ENCODE data around the gene CDK5R2. TPM values are rescaled to one million over a fixed set of nuclear protein-coding genes. Genes with fewer than 3 reads are reported as not detected.
A peak's percentile ranks its signal among the peaks of the same experiment; 100 is the strongest.

The CDK5R2 gene
- polyA plus RNA-seq, 3 donors from 2014 or later = not detected

DNA sequence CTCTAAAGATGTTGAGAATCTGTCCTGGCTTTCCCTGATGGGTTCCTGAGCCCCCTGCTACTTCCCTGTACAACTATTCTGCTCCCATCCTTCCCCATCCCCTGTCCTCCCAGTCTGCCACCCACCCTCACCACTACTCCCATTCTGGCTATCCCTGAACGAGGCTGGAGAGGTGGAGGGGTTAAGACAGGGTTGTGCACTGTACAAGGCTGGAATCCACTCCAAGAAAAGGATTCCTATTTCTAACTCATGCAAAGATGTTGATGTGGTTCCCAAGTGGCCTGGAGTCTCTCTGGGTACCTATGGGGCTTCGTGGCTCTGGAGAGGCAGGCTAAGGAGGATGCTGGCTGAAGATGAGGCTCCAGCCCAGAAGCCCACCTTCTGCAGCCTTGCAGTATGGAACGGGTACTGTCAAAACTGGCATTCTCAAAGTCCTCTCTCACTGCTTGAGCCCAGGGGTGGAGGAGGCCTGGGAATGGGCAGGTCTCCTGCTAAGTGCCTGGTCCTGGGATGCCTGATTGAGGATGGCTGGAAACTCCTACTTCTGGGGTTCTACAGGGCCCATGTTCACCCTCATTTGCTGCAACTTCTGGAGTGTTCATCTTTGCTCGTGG is 26.8 kb downstream of the CDK5R2 start:
- Mint-ChIP-seq H3K4me1 (peaks cover 2 to 6% of the 10 kb centered on the region in 2 donors), H3K4me3 (no peak overlapping the region), H3K36me3 (no peaks in the 10 kb centered on the region), H3K9me3 (no peaks in the 10 kb centered on the region), H3K27ac (no peak overlapping the region), H3K27me3 (ENCODE audit: low read depth in 3 of 3) (peaks cover 21 to 38% (median 33%) of the 10 kb centered on the region in 3 donors)
- no peak for DNase-seq

DNA sequence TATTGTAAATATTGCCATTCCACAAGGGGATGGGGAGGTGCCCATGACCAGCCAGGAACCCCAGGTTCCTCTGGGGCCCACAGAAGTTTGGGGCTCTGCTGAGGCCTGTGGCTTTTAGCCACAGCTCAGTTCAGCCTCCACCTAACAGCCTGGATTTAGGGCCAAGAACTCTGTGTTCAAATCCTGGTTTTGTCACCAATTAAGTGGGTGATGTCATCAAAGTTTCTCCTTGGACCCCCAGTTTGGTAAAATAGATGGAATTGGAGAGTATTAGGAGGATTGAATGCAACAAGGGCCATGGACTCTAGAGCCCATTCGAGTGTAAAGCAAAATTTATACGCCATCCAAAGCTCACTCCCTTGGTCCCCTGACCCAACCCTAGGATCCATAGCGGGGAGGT is 28.7 kb downstream of the CDK5R2 start:
- H3K27me3 Mint-ChIP-seq (ENCODE audit: low read depth in 3 of 3) = peaks cover 24 to 35% (median 26%) of the 10 kb centered on the region in 3 donors
- no peak for DNase-seq
- no peaks in the 10 kb centered on the region for H3K36me3 Mint-ChIP-seq
- peaks cover 0 to 2% of the 10 kb centered on the region in 2 donors for H3K4me1 Mint-ChIP-seq
- no peak overlapping the region for H3K27ac Mint-ChIP-seq
- H3K4me3 Mint-ChIP-seq = no peak overlapping the region
- H3K9me3 Mint-ChIP-seq = no peaks in the 10 kb centered on the region

DNA sequence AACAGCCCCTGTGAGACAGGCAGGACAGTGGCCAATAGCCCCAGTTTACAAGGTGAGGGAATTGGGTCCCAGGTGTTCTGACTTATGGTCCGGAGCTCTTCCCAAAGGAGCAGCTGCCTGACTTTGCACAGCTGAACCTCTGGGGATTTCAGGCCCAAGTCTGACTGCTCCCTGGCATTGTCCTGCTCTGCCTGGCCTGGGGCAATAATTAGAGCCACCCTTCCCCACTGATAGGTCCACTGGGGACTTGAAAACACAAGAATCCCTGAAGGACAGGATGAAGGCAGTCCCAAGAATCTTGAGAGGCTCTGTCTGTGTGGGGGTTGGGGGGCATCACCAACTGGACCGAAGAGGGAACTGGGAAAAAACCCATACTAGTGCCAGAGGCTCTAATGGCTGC is 29.2 kb downstream of the CDK5R2 start:
- Mint-ChIP-seq H3K36me3 (no peaks in the 10 kb centered on the region), H3K9me3 (no peaks in the 10 kb centered on the region), H3K4me3 (no peak overlapping the region), H3K27me3 (ENCODE audit: low read depth in 3 of 3) (peaks cover 23 to 32% (median 26%) of the 10 kb centered on the region in 3 donors), H3K27ac (no peak overlapping the region), H3K4me1 (no peaks in the 10 kb centered on the region)
- DNase-seq = no peak

DNA sequence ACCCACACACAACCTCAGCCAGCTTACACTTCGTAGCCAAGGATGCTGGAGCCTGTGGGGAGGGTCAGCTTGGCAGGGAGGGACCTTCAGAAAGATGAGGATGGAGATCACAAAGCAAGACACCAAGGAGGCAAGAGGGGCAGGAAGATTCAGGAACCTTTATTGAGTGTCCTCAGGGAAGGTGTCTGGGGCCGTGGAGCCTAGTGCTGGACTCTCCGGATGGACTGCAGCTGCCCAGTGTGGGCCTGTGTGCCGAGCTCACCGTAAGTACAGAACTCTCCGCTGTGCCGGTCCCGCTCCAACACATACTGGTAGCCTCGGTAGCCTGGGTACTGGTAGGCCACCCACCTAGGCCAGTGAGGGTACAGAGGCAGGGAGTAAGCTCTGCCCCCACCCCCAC is 30.6 kb downstream of the CDK5R2 start:
- DNase-seq = no peak
- H3K27ac Mint-ChIP-seq = no peak overlapping the region
- H3K27me3 Mint-ChIP-seq (ENCODE audit: low read depth in 3 of 3) = peaks cover 23 to 26% (median 24%) of the 10 kb centered on the region in 3 donors
- H3K4me3 Mint-ChIP-seq = no peak overlapping the region
- no peaks in the 10 kb centered on the region for H3K36me3 Mint-ChIP-seq
- peaks cover 0 to 3% (median 0%) of the 10 kb centered on the region in 6 donors for H3K9me3 Mint-ChIP-seq
- H3K4me1 Mint-ChIP-seq = no peaks in the 10 kb centered on the region

DNA sequence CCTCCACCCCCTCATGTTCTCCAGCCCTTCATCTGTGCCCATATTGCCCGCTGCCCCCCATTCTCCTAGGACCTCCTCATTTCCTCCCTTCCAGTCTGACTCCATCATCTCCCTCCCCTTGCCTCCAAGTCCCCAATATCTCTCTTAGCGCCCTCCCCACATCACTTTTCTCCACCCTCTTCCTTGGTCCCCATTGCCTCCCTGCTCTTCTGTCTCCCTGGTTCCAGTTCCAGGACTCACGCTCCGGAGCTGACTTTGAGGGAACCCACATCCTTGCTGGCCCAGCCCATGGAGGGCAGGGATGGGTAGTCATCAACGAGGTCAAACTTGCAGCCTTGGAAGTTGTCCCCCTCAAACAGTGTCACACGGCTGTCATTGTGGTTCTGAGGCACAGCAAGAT is 31.1 kb downstream of the CDK5R2 start:
- Mint-ChIP-seq H3K4me1 (peaks cover 3 to 4% of the 10 kb centered on the region in 2 donors), H3K27me3 (ENCODE audit: low read depth in 3 of 3) (peaks cover 24 to 26% (median 25%) of the 10 kb centered on the region in 3 donors), H3K9me3 (peaks cover 0 to 3% (median 0%) of the 10 kb centered on the region in 6 donors), H3K36me3 (no peaks in the 10 kb centered on the region), H3K27ac (no peak overlapping the region), H3K4me3 (no peak overlapping the region)
- no peak for DNase-seq

DNA sequence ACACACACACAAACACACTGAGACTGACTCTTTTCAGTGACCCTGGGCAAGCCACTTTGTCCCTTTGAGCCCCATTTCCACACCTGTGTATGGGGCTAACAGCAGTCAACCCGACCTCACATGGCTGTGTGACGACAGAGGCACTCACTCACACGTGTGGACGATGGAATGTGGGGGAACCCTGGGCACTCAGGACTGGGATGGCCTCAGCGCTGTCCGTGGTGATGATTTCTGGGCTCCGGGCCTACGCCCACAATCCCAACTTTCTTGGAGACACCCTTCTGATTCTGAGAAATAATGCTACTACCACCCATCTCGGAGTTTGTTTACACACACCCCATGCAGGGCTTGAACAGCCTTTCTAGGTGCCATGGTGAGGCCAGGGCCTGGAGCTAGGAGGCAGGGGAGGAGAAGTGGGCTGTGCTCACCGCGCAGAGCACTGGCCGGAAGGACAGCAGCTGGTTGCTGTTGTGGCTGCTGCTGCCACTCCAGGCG is 32.3 kb downstream of the CDK5R2 start:
- no peak for DNase-seq
- peak overlapping the region in 1 of 5 donors; percentile 9 for H3K4me3 Mint-ChIP-seq

DNA sequence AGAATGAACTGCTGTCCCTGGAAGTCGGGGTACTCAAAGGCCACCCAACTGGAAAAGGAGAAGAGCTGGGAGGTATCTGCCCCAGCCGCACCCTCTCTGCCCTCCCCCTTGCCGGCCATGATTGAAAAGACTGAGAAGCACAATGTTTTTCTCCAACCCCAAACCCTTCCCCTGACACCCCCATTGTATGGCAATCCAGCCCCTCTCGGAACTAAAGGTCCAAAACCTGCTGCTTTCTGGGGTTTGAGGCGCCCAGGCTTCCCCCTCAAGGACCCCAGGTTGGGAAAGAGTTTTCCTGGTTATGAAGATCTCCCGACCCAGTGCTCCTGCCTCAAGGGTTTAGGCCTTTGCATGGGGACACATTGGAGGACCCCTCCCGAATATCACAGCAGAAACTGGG is 32.7 kb downstream of the CDK5R2 start:
- peaks cover 17 to 28% (median 28%) of the 10 kb centered on the region in 3 donors for H3K27me3 Mint-ChIP-seq (ENCODE audit: low read depth in 3 of 3)
- peaks cover 0 to 3% (median 0%) of the 10 kb centered on the region in 6 donors for H3K9me3 Mint-ChIP-seq
- H3K4me3 Mint-ChIP-seq = no peak overlapping the region
- peaks cover 6 to 7% of the 10 kb centered on the region in 2 donors for H3K4me1 Mint-ChIP-seq
- H3K27ac Mint-ChIP-seq = no peak overlapping the region
- DNase-seq = no peak
- no peaks in the 10 kb centered on the region for H3K36me3 Mint-ChIP-seq

More for the DNA sequence above, 32.3 kb downstream of the CDK5R2 start:
- H3K4me1 Mint-ChIP-seq = peaks cover 6 to 7% of the 10 kb centered on the region in 2 donors
- peaks cover 0 to 3% (median 0%) of the 10 kb centered on the region in 6 donors for H3K9me3 Mint-ChIP-seq
- H3K27ac Mint-ChIP-seq = no peak overlapping the region
- H3K27me3 Mint-ChIP-seq (ENCODE audit: low read depth in 3 of 3) = peaks cover 18 to 27% (median 26%) of the 10 kb centered on the region in 3 donors
- H3K36me3 Mint-ChIP-seq = no peaks in the 10 kb centered on the region

DNA sequence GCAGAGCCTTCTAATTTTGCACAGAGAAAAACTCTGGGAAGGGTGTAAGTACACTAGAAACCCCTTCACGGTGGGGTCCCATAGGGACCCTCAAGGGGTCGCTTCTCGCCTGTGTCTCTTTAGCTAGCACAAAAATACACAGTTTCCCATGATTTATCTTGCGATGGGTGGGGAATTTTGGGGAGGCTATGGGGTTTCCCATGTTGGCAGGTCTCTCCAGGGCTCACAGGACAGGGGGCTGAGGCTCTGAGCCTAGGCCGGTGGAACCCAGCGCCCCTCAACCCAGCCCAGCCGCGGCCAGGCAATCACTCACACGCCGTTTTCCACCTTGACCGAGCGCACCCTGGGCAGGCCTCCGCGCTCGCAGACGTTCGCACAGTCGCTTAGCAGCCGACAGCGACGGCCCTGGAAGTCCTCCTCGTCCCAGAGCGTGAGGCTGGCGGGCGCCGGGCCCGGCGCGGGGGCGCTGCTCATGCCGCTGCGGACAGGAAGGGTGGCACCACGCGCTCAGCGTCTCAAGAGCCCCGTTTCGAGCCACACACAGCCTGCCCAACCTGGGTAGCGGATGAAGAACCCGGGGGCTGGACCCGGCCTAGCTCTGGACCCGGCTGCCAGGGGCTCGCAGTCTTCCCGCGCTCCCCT is 33.4 kb downstream of the CDK5R2 start:
- H3K9me3 Mint-ChIP-seq = peaks cover 0 to 3% (median 0%) of the 10 kb centered on the region in 6 donors
- peaks cover 6 to 7% of the 10 kb centered on the region in 2 donors for H3K4me1 Mint-ChIP-seq
- H3K4me3 Mint-ChIP-seq = peak overlapping the region in 1 of 5 donors; percentile 9
- DNase-seq = no peak
- H3K36me3 Mint-ChIP-seq = no peaks in the 10 kb centered on the region
- peaks cover 16 to 29% (median 26%) of the 10 kb centered on the region in 3 donors for H3K27me3 Mint-ChIP-seq (ENCODE audit: low read depth in 3 of 3)
- H3K27ac Mint-ChIP-seq = no peak overlapping the region

DNA sequence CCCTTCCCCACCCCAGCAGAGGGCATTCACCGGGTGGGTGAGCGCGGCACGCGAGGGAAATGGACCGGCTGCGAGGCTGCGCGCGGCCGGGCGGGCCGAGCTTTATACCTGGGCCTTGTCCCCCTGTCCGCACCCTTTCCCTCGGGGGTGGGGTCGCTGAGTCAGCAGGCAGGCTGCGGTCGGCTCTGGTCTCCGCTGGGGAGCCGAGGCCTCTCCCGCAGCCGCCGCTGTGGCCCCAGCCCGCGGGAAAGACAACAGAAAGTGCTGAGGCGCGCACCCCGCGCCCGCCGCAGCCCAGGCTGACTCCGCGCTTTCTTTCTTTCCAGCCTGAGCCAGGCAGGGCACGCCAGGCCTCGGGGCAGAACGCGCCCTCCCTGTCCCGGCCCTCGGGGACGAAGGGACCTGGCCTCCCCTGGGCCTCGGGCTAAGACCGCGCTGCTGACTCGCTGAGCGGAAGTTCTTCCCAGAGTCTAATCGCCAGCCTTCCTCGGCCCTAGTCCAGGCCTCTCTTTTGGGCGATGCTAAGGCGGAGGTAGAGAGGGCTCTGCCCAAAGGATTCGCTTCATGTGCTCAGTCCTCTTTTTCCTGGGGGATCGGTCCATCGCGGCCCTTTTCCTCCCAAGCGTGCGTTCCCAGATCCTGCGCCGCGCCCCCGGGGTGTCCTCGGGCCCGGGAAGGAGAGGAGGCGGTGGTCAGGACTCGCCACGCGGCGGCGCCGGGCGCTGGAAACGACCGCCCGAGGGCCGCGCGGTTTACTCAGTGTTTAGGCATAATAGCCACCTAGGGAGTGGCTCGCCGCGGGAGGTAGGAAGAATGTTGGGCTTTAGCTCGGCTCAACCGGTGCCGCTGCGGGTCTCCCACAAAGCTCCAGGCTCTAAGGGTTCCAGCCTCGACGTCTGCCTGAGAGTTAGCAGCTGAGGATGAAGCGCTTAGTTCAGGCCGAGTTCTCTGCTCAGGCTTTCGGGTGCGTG is 34.2 kb downstream of the CDK5R2 start, which contains the start of gene CRYBA2:
CRYBA2 (minus strand) TSS at position 78 of the 971 bp plus-strand sequence. CDS start 246 bp downstream, outside the sequence.
- no peak for DNase-seq
- Mint-ChIP-seq H3K27ac (no peak within 1 kb of the TSS), H3K27me3 (ENCODE audit: low read depth in 3 of 3) (peaks cover 19 to 31% (median 26%) of the 10 kb centered on the region in 3 donors), H3K9me3 (peaks cover 0 to 3% (median 0%) of the 10 kb centered on the region in 6 donors), H3K4me3 (peak within 1 kb of the TSS in 1 of 5 donors; percentile 9), H3K36me3 (no peaks in the 10 kb centered on the region), H3K4me1 (peaks cover 6 to 7% of the 10 kb centered on the region in 2 donors)

DNA sequence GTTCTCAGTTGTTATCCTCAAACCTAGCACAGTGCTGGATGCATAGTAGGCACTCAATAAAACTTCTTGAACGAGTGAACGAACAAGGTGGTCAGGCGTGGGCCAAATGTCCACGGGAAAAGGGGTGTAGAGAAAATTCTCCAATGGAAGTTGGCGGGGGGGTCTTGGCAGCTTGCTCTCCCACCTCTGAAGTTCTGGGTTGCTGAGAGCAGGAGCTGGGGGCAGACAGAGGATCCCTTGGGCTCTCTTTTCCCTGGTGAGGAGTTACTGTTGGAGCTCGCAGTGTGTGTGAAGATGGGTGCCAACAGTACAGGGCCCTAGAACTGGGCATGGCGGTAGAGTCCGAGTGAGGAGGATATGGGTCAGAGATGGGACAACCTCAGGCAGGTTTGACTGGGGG is 36.1 kb downstream of the CDK5R2 start:
- Mint-ChIP-seq H3K4me3 (peak overlapping the region in 2 of 5 donors; percentile 42 to 49), H3K36me3 (no peaks in the 10 kb centered on the region), H3K27ac (no peak overlapping the region), H3K4me1 (peaks cover 6 to 7% of the 10 kb centered on the region in 2 donors), H3K9me3 (peaks cover 0 to 3% (median 0%) of the 10 kb centered on the region in 6 donors), H3K27me3 (ENCODE audit: low read depth in 3 of 3) (peaks cover 15 to 26% (median 21%) of the 10 kb centered on the region in 3 donors)
- DNase-seq = no peak

DNA sequence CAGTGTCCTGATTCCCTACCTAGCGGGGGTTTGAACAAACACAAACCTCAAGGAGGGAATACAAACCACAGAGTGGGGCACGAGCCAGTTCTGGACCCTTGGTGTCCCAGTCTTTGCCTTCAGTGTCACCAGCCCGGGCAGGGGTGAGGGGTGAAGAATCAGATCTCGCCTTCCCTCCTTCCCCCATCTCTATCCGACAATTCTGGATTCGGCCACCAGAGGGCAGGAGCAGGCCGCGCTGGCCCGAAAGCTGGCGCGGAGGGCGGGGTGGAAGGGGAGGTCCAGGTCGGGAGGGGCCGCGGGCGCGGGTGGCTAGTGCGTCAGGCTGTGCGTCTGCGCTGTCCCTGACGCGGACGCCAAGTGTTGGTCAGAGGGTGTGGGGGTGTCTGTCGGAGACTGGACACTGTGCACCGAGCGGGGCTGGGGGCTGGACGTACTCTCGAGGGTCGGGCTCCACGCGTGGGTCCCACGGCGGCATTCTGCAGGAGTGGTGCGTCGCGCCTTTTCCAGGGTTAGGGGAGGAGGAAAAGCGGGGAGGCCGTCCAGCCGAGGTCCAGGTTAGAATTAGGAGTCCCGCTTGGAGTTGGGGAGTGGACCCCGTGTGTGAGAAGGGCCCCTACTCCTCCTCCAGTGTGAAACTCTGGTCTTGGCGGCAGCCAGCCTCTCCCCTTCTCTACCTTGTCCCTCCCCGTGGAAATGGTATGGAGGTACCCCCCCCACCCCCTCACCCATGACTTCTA is 36.7 kb downstream of the CDK5R2 start:
- H3K27me3 Mint-ChIP-seq (ENCODE audit: low read depth in 3 of 3) = peaks cover 15 to 26% (median 22%) of the 10 kb centered on the region in 3 donors
- peaks cover 6 to 7% of the 10 kb centered on the region in 2 donors for H3K4me1 Mint-ChIP-seq
- H3K36me3 Mint-ChIP-seq = no peaks in the 10 kb centered on the region
- H3K9me3 Mint-ChIP-seq = peaks cover 0 to 3% (median 0%) of the 10 kb centered on the region in 6 donors
- peak overlapping the region in 4 of 5 donors; percentile 13 to 58 (median 44) for H3K4me3 Mint-ChIP-seq
- peak; percentile 60 to 66 (median 60) for DNase-seq
- peak overlapping the region in 2 of 6 donors; percentile 22 to 32 for H3K27ac Mint-ChIP-seq

DNA sequence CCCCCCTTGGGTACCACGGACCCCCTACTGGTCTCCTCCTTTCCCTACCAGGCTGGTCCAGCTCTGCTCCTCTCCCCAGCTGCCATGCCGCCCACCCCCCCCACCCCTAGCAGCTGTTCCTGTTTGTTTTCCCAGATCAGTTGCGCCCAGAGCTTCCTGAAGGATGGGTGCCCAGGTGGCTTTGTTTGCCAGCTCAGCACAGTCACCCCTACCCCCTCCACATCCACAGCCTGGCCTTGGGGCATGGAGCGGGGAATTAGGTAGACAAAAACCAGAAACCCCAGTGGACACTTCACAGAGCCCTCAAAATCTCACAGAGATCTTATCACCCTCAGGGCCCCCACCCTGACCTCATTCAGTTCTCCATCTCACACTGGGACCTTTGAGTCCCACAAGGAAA is 37.5 kb downstream of the CDK5R2 start:
- H3K4me1 Mint-ChIP-seq = peaks cover 6 to 7% of the 10 kb centered on the region in 2 donors
- no peak for DNase-seq
- peaks cover 11 to 21% (median 20%) of the 10 kb centered on the region in 3 donors for H3K27me3 Mint-ChIP-seq (ENCODE audit: low read depth in 3 of 3)
- H3K9me3 Mint-ChIP-seq = peaks cover 0 to 3% (median 0%) of the 10 kb centered on the region in 6 donors
- no peaks in the 10 kb centered on the region for H3K36me3 Mint-ChIP-seq
- H3K4me3 Mint-ChIP-seq = peak overlapping the region in 1 of 5 donors; percentile 7
- H3K27ac Mint-ChIP-seq = peak overlapping the region in 1 of 6 donors; percentile 45
